ENCODE results near the gene ZFYVE21.

The ZFYVE21 gene

GRCh38 chr14:103740991-103741689 lies 25.5 kb downstream of the ZFYVE21 start:
- in situ Hi-C loops (cut with MboI; ENCODE audit: low sequenced_read_pairs, unreplicated experiment) = no loop called here
- TF ChIP-seq, protein P1, sequence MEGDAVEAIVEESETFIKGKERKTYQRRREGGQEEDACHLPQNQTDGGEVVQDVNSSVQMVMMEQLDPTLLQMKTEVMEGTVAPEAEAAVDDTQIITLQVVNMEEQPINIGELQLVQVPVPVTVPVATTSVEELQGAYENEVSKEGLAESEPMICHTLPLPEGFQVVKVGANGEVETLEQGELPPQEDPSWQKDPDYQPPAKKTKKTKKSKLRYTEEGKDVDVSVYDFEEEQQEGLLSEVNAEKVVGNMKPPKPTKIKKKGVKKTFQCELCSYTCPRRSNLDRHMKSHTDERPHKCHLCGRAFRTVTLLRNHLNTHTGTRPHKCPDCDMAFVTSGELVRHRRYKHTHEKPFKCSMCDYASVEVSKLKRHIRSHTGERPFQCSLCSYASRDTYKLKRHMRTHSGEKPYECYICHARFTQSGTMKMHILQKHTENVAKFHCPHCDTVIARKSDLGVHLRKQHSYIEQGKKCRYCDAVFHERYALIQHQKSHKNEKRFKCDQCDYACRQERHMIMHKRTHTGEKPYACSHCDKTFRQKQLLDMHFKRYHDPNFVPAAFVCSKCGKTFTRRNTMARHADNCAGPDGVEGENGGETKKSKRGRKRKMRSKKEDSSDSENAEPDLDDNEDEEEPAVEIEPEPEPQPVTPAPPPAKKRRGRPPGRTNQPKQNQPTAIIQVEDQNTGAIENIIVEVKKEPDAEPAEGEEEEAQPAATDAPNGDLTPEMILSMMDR (IDR thresholded peaks at IDR 0.05; ENCODE audit: borderline replicate concordance, control extremely low read depth, extremely low read depth, insufficient read depth, missing control alignments) = no peak
- no peak for DNase-seq (ENCODE audit: low spot score)

DNA sequence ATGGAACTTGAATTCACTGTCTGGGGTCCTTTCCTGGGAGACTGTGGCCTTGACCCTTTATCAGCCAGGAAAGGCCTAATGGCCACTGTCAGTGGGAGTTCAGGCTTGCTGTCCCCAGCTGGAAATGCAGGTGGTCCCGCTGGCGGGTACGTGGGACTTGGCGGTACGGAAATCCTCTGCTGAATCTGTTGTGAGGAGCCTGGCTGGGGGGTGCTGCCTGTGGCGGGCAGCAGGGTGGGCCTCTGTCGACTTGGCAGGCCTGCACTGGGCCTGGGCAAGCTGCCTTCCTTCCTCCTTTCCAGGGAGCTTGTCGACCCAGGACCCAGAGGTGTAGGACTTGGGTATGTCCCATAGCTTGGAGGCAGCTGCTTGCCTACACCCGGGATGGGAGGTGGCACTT lies 26.3 kb downstream of the ZFYVE21 start:
- in situ Hi-C loops (cut with MboI; ENCODE audit: low sequenced_read_pairs, unreplicated experiment) = no loop called here
- TF ChIP-seq, protein P1 (IDR thresholded peaks at IDR 0.05; ENCODE audit: borderline replicate concordance, control extremely low read depth, extremely low read depth, insufficient read depth, missing control alignments) = no peak
- no peak for DNase-seq (ENCODE audit: low spot score)

- DNase-seq (ENCODE audit: low spot score) = no peak
- TF ChIP-seq, protein P1 (IDR thresholded peaks at IDR 0.05; ENCODE audit: borderline replicate concordance, control extremely low read depth, extremely low read depth, insufficient read depth, missing control alignments) = no peak
- in situ Hi-C loops (cut with MboI; ENCODE audit: low sequenced_read_pairs, unreplicated experiment) = no loop called here
Measured at GRCh38 chr14:103742499-103743255, 27.1 kb downstream of the ZFYVE21 start.

DNA sequence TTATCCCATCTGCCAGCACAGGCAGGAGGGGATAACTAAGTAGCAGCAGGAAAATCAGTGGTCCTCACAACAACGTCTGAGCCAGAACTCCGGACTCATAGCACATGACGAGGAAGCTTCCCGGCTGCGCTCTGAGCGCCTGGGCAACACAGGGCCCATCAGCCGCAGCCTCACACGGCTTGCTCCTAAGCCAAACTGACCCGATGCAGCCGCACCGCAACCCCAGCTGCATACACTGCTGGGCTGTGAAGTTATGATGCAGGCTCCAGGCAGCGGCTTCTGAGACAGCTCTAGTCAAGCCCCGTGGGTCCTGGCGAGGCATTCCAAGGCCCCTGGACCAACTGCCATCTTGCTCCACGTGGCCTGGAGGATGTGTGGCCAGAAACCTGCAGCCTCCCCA lies 28.1 kb downstream of the ZFYVE21 start:
- no peak for DNase-seq (ENCODE audit: low spot score)
- in situ Hi-C loops (cut with MboI; ENCODE audit: low sequenced_read_pairs, unreplicated experiment) = no loop called here
- TF ChIP-seq, protein P1 (IDR thresholded peaks at IDR 0.05; ENCODE audit: borderline replicate concordance, control extremely low read depth, extremely low read depth, insufficient read depth, missing control alignments) = no peak

DNA sequence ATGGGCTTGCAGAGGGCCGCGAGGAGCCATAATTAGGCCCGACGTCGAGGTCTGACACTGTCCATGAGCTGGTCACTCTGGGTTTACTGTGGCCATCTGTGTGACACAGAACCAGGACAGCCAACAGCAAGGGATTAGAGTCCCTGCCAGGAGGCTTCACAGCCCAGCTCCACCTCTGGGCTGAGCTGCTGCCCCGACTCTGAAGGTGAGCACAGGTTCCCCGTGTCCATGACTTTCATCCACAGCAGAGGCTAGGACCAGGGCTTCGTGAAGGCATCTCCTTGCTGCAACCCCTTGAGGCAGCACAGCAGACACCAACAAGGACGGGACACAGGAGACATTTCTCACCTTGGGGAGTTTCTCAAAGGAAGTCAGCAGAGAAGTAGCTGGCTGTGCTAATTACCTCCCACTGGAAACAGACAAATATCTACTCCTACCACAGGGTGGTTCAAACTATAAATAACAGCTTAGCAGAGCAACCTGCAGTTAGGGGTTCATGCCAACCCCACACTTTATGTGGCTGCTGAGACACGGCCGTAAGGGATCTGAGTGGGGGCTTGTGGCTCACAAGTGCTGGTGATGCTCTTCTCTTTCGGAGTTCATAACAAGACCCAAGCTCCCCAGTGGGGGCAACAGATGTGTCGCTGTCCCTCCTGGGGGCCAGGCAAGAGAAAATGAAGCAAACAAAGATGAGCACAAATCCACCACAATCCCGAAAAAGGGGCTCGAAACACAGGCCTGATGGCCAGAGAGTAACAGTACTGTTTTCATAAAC lies 29.2 kb downstream of the ZFYVE21 start:
- no peak for DNase-seq (ENCODE audit: low spot score)
- in situ Hi-C loops (cut with MboI; ENCODE audit: low sequenced_read_pairs, unreplicated experiment) = no loop called here
- TF ChIP-seq, protein P1 (IDR thresholded peaks at IDR 0.05; ENCODE audit: borderline replicate concordance, control extremely low read depth, extremely low read depth, insufficient read depth, missing control alignments) = no peak

- DNase-seq (ENCODE audit: low spot score) = no peak
- TF ChIP-seq, protein P1 (IDR thresholded peaks at IDR 0.05; ENCODE audit: borderline replicate concordance, control extremely low read depth, extremely low read depth, insufficient read depth, missing control alignments) = no peak
- in situ Hi-C loops (cut with MboI; ENCODE audit: low sequenced_read_pairs, unreplicated experiment) = no loop called here
Measured at GRCh38 chr14:103745424-103745823, 29.8 kb downstream of the ZFYVE21 start.
